HG02973 (cell line): ENCODE measurements around the gene MOB3C.
A peak's percentile ranks its signal among the peaks of the same experiment; 100 is the strongest.
"Not testable (repeated sequence)": the region's sequence is repeated elsewhere in the genome, so short reads cannot be mapped to it uniquely, and the experiment has no call there.

Experiments
- ATAC-seq: cut with Tn5 transposase; IDR thresholded peaks from one replicate; pipeline ENCODE4 v1.9.1; 2021; ENCODE audit warnings: moderate library complexity; ENCODE audit not compliant: unreplicated experiment

MOB3C gene

DNA sequence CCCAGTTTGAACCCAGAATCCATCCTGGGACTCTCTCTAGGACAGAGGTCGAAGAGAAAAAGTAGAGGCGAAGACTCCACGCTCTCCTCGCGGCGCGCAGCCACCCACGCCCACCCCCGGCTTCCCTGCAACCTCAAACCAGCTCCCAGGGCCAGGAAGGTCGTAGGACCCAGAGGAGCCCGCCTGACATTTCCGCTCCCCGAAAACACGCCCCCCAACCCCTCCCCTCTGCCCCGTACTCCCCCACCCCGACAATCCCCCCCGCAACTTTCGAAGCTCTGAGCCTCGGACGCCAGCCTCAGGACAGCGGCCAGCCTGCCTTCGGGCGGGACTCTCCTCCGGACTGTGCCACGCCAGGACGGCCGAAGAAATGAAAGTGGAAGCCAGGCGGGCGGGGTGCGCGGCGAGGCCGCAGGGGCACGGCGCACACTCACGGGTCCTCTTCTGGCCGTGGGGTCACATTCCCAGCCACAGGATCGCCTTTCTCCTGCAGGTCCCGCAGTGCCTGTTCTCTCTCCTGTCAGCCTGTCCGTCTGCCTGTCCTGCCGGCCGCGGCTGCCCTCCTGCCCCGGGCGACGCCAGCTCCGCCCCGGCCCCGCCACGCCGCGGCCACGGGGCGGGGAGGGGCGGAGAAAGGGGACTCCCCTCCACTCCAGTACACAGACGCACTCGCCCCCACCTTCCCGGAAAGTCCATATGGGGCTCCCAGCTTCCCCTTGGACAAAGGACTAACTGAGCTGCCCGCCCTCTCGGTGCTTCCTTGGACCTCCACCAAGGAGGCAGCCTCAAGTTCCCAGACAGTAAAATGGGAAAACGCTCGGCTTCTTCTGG is at the start of gene MOB3C:
Gene MOB3C (minus strand): TSS at position 535 of the 831 bp plus-strand sequence. CDS start 3,490 bp downstream, outside the sequence.
- peak; percentile 59 for ATAC-seq

- no peak for ATAC-seq
Measured at GRCh38 chr1:46665983-46666382, 49.4 kb upstream of the MOB3C start.

- ATAC-seq, result not testable (repeated sequence)
Measured at GRCh38 chr1:46662919-46663318, 46.3 kb upstream of the MOB3C start.

- ATAC-seq, result peak; percentile 85
Measured at GRCh38 chr1:46660116-46660515, 43.5 kb upstream of the MOB3C start.

GRCh38 chr1:46659307-46659870 is 42.8 kb upstream of the MOB3C start:
- ATAC-seq, result no peak

GRCh38 chr1:46657775-46658174 is 41.2 kb upstream of the MOB3C start:
- no peak for ATAC-seq

GRCh38 chr1:46656643-46657042 is 40.0 kb upstream of the MOB3C start:
- no peak for ATAC-seq

- no peak for ATAC-seq
Measured at GRCh38 chr1:46655848-46656247, 39.2 kb upstream of the MOB3C start.

GRCh38 chr1:46654698-46655097 is 38.1 kb upstream of the MOB3C start:
- not testable (repeated sequence) for ATAC-seq

DNA sequence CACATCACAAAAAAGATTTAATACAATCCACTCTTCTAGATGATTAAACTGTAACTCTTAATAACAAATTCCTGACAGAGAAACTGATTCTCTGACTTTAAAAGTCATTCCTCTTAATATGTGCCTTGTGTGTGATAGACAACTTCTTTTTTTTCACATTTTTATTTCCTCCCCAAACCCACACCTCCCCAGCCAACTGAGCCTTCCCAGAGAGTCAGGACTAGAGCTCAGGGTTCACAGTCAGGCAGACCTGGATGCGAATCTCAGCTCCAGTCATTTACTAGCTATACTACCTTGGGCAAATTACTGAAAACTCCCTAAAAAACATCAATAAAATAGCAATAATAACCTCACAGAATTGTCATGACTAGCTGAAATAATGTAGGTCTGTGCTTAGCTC is 37.4 kb upstream of the MOB3C start:
- ATAC-seq, result no peak

GRCh38 chr1:46653405-46653958 is 36.9 kb upstream of the MOB3C start:
- ATAC-seq, result no peak

DNA sequence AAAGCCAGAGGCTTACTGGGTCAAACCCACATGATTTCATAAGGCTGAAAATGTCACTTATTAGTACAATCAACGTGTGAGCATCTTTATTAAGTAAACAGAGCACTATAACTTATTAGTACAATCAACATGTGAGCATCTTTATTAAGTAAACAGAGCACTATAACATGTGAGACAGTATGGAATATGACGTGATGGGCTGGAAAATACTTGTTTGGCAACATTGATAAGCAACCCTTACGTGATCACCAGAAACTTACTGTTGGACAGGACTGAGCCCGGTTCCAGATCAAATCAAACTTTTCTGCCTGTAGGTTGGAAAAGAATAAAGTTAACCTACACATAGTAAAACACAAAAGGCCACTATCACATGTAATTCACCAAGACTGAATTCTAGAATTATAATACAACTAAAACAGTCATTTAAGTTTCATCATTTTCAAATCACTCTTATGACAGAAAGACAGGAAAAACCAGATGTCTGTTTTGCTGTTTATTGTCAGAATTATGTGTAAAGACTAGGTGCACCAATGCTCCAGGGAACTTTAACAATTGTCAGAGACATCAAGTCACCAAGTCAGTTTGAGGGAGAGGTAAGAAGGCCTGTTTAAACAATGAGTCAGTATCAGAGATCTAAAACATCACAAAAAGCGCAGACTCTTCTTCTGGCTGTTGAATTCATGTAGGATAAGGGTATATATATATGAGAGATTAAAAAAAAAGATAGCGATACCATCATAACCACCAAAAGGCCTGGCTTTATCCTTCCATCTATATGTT is 35.9 kb upstream of the MOB3C start:
- ATAC-seq, result no peak

- ATAC-seq, result not testable (repeated sequence)
Measured at GRCh38 chr1:46651152-46651551, 34.5 kb upstream of the MOB3C start.

DNA sequence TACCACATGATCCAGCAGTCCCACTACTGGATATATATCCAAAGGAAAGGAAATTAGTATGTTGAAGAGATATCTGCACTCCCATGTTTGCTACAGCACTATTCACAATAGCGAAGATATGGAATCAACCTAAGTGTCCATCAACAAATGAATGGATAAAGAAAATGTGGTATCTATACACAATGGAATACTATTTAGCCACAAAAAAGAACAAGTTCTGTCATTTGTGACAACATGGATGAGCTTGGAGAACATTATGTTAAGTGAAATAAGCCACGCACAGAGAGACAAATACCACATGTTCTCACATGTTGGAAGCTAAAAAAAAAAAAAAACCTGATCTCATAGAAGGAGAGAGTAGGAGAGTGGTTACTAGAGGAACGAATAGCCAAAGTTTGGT is 33.9 kb upstream of the MOB3C start:
- ATAC-seq, result no peak

- no peak for ATAC-seq
Measured at GRCh38 chr1:46649764-46650163, 33.2 kb upstream of the MOB3C start.

DNA sequence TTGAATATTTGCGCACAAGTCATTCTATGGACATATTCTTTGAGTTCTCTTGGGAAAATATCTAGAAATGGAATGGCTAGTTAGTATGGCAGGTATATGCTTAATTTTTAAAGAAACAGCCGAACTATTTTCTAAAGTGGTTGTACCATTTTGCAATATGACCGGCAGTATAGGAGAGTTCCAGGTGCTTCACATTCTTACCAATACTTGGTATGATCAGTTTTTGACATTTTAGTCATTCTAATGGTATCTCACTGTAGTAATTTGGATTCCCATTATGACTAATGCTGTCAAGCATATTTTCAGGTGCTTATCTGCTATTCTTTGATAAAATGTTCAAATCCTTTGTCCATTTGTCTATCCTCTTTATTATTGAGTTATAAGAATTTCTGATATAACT is 31.0 kb upstream of the MOB3C start:
- no peak for ATAC-seq

DNA sequence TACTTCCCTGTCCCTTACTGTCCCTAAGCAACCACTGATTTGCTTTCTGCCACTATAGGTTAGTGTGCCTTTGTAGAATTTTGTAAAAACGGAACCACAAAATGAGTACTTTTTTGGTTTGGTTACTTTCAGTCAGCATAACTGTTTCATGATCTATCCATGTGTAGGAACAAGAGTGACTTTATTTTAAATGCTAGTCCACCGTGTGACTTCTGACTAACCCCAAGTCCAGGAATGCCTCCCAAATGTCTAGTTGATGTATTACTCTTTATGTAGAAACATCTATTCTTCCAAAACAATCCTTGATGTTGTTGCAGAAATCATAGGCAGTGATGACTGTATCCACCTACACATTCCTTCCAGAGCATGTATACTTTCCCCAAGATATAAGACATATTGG is 30.2 kb upstream of the MOB3C start:
- no peak for ATAC-seq

- no peak for ATAC-seq
Measured at GRCh38 chr1:46646331-46646730, 29.7 kb upstream of the MOB3C start.

DNA sequence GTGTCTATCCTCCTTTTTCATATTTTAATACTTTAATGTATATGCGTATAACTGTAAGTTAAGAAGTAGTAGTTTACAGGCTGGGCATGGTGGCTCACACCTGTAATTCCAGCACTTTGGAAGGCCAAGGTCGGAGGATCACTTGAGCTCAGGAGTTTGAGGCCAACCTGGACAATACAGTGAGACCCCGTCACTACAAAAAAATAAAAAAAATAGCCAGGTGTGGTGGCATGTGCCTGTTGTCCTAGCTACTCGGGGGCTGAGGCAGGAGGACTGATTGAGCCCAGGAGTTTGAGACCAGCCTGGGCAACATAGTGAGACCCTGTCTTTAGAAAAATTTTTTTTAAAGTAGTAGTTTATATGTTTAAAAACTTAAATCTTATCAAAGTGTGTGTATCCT is 29.2 kb upstream of the MOB3C start:
- ATAC-seq, result no peak

DNA sequence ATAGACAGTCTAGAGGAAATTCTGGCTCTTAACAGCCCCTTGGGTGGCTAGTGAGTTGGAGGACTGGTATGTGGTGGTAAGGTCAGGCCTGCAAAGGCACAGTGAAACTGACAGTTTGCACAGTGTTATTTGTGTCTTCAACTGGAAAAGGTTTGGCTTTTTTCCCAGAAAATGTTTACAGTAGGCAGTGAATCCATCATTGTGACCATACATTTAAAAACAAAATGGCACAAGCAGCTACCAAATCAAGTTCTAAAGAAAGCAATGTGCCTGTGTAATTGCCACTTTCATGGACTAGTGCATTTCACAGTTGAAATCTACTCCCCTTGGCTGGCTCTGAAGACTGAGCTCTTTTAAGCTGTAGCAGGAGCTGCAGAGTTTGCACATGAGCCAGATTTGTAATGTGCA is 26.8 kb upstream of the MOB3C start:
- no peak for ATAC-seq

GRCh38 chr1:46642115-46642680 is 25.6 kb upstream of the MOB3C start:
- no peak for ATAC-seq
